Measurements from ENCODE around the gene SECISBP2. TPM values are rescaled to one million over a fixed set of nuclear protein-coding genes. Genes with fewer than 3 reads are reported as not detected.

SECISBP2 gene
- total RNA-seq, 1 donor from 2014 or later, result 25.5 TPM

DNA sequence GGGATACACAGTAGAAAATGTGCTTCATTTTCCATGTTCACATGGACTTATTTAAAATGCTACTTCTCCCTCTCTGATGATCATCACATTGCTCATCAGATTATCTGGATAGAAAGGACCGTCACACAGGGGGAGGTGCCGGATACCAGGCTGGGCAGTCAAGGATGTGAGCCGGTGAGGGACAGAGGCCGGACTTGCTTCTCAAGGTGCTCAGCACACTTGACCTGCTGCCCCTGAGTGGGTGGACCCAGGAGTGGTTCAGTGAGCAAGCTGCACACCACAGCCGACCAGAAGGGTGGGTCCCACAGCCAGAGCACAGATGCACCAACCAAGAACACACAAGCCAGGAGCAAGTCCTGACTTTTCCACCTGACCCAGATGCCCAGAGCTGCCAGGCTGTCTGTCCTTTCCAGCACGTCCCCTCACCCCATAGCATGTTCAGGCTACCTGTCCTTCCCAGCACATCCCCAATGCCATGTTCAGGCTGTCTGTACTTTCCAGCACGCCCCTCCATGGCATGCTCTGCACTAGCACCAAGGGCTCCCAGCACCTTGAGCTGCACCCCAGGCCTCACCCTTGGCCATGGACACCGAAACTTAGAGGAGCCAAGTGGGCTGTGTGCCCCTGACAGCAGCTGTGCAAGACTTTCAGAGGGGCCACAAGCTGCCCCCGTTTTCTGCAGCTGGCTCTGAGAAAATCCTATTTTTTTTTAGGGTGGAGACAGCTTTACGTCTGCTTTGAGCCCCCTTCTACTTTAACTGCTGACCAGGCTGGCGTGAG lies 77.8 kb downstream of the SECISBP2 start:
- H3K4me3 ChIP-seq (ENCODE audit: low read depth, low read length), result no peak overlapping the region
- no peak for FAIRE-seq
- DNase-seq (ENCODE audit: low read depth), result peak; percentile 7
- H3K27me3 ChIP-seq (ENCODE audit: control insufficient read depth, insufficient read depth, low read length), result no peaks in the 10 kb centered on the region
- TF ChIP-seq, protein P1, sequence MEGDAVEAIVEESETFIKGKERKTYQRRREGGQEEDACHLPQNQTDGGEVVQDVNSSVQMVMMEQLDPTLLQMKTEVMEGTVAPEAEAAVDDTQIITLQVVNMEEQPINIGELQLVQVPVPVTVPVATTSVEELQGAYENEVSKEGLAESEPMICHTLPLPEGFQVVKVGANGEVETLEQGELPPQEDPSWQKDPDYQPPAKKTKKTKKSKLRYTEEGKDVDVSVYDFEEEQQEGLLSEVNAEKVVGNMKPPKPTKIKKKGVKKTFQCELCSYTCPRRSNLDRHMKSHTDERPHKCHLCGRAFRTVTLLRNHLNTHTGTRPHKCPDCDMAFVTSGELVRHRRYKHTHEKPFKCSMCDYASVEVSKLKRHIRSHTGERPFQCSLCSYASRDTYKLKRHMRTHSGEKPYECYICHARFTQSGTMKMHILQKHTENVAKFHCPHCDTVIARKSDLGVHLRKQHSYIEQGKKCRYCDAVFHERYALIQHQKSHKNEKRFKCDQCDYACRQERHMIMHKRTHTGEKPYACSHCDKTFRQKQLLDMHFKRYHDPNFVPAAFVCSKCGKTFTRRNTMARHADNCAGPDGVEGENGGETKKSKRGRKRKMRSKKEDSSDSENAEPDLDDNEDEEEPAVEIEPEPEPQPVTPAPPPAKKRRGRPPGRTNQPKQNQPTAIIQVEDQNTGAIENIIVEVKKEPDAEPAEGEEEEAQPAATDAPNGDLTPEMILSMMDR (IDR thresholded peaks at IDR 0.05; ENCODE audit: insufficient read depth, low read length, severe bottlenecking), result no peak
- H3K36me3 ChIP-seq (ENCODE audit: control insufficient read depth, insufficient read depth, low read length), result no peaks in the 10 kb centered on the region

DNA sequence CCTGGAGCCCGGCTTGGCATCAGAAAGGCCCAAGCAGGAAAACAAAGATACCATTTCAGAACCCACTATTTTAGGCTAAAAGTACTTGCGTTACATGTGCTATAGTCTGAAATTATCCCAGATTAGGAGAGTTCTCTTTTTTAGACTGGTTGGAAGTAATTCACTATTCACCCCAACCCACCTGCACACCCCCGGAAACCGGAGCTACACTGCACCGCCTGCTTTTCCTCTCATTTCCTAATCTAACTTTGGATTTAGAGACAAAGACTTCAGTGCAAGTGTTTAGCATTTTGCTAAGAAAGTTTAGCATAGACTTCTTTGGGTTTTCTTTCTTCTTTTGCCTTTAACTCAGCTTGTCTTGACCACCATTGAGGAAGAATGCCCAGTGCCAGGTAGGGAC lies 79.2 kb downstream of the SECISBP2 start:
- FAIRE-seq (no peak), DNase-seq (ENCODE audit: low read depth) (no peak)
- TF ChIP-seq, protein P1 (IDR thresholded peaks at IDR 0.05; ENCODE audit: insufficient read depth, low read length, severe bottlenecking), result no peak
- H3K36me3 ChIP-seq (ENCODE audit: control insufficient read depth, insufficient read depth, low read length), result no peaks in the 10 kb centered on the region
- H3K4me3 ChIP-seq (ENCODE audit: low read depth, low read length), result no peak overlapping the region
- H3K27me3 ChIP-seq (ENCODE audit: control insufficient read depth, insufficient read depth, low read length), result no peaks in the 10 kb centered on the region

DNA sequence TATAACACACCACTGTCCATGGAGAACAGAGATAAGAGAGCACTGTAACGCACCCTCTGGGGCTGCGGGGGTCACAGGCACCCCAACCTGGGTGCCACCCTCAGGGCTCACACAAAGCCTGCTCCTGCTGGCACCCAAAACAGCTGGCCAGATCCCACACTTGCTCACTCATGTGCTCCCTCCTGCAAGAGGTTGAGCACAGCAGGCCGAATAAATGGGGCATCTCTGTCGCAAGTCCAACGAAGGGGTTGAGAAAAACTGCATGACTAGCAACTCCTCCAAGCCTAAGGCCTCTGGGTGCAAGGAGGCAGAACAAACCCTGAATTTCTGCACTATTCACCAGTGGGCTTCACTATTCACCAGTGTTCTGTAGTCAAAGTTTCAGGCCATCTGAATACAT lies 80.3 kb downstream of the SECISBP2 start:
- no peaks in the 10 kb centered on the region for H3K36me3 ChIP-seq (ENCODE audit: control insufficient read depth, insufficient read depth, low read length)
- DNase-seq (ENCODE audit: low read depth) (no peak), FAIRE-seq (no peak)
- TF ChIP-seq, protein P1 (IDR thresholded peaks at IDR 0.05; ENCODE audit: insufficient read depth, low read length, severe bottlenecking), result no peak
- no peaks in the 10 kb centered on the region for H3K27me3 ChIP-seq (ENCODE audit: control insufficient read depth, insufficient read depth, low read length)
- no peak overlapping the region for H3K4me3 ChIP-seq (ENCODE audit: low read depth, low read length)

DNA sequence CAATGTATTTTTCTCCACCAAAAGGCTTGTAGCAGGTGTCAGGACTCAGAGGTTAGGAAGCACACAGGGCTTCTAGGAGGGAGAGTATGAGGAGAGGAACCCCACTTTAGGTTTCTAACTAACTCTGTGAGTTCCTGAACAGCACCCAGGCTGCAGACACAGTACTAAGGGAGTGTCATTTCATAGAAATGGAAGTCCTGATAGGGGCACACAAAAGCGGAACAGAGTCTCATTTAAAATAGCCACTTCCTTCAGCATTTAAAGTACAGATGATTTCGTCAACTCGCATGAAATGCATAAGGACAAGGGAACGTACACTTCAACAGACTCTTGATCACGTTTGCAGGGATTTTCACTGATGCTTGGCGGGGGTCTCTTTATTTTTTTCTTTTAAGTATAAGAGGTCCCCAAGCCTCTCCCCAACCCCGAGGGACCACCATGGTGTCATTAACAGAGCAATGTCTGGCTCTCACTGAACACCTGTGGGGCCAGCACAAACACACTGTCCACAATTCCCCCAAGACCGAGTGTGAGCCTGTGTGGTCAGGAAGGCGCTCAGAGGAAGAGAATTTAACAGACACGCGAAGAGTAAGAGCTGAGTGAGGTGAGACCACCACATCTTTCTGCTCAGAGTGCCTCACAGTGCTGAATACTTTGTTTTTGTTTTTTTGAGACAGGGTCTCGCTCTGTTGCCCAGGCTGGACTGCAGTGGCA lies 82.3 kb downstream of the SECISBP2 start:
- no peak for DNase-seq (ENCODE audit: low read depth)
- TF ChIP-seq, protein P1 (IDR thresholded peaks at IDR 0.05; ENCODE audit: insufficient read depth, low read length, severe bottlenecking), result no peak
- no peak for FAIRE-seq
- no peak overlapping the region for H3K4me3 ChIP-seq (ENCODE audit: low read depth, low read length)
- no peaks in the 10 kb centered on the region for H3K36me3 ChIP-seq (ENCODE audit: control insufficient read depth, insufficient read depth, low read length)
- H3K27me3 ChIP-seq (ENCODE audit: control insufficient read depth, insufficient read depth, low read length), result no peaks in the 10 kb centered on the region

DNA sequence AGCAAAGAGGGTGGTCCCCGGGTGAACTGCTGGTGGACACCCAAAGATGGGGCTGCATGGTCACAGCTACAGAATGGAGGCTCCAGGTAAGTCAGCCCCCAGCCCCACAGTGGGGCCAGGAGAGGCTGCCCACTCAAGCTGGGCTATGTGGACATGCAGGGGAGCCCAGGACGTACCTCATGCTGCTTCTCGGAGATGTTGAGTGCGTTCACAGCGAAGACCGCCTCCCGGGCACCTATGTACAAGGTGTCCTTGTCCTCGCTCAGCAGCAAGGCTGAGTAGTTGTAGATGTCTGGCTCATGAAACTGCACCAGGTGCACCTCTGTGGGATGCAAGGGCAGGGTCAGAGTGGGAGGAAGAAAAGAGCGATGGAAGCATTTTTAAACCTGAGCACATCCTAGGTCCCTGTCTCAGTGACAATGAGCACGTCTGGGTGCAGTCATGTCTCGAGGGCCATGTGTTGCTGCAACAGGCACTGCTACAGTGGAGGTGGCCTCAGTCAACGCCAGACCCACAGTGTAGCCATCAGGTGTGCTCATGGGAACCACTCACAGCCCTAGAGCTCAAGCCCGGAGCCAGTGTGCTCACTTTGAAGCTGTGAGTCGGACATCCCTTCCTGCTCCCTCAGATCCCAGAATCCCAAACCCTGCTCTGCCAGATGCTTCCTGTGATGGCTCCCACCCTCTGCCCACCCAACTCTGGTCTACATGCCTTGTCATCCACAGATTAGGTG lies 84.6 kb downstream of the SECISBP2 start:
- FAIRE-seq (peak; percentile 36), DNase-seq (ENCODE audit: low read depth) (no peak)
- Histone ChIP-seq H3K27me3 (ENCODE audit: control insufficient read depth, insufficient read depth, low read length) (no peaks in the 10 kb centered on the region), H3K4me3 (ENCODE audit: low read depth, low read length) (no peak overlapping the region), H3K36me3 (ENCODE audit: control insufficient read depth, insufficient read depth, low read length) (no peaks in the 10 kb centered on the region)
- TF ChIP-seq, protein P1 (IDR thresholded peaks at IDR 0.05; ENCODE audit: insufficient read depth, low read length, severe bottlenecking), result no peak
